Erythroblast (primary cell): ENCODE results near the gene C10orf105.

ENCODE experiments used
- GATA1 ChIP-seq: IDR thresholded peaks from 2 replicates; pipeline ENCODE4 v1.6.1; 2011; ENCODE audit warnings: low read depth, mild to moderate bottlenecking, control low read depth, low read length, moderate library complexity
- POLR2A ChIP-seq: IDR thresholded peaks from 2 replicates; pipeline ENCODE4 v1.6.1; 2011; ENCODE audit warnings: mild to moderate bottlenecking, low read length

DNA sequence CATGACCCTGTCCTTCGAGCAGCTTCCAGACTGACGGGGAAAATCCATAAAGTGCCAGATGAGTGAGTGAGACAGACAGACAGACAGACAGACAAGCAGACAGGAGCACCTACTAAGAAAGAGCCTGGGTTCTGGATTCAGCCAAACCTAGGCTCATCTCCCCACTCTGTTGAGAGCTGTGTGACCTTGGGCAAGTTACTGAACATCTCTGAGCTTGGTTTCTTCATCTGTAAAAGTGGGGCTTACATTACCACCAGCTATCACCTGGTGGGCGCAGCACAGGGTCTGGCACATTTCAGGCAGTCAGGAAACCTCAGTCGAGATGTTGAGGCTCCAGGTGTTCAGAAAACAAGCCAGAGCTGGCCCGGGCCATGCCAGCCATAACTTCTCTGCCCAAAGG is 37.6 kb downstream of the C10orf105 start:
- TF ChIP-seq POLR2A: no peak
- no peak for TF ChIP-seq GATA1
